Measurements from ENCODE around the gene VCL.

Gene VCL

GRCh38 chr10:74160013-74160412 lies 162.1 kb downstream of the VCL start:
- DNase-seq (ENCODE audit: low read depth): no peak
- TF ChIP-seq CTCF (IDR thresholded peaks at IDR 0.05; ENCODE audit: control insufficient read depth, insufficient read depth, low read depth, low read length, missing control alignments): no peak
- H3K4me3 ChIP-seq (ENCODE audit: control insufficient read depth, low read depth, low read length): no peak overlapping the region

- no peak overlapping the region for H3K4me3 ChIP-seq (ENCODE audit: control insufficient read depth, low read depth, low read length)
- no peak for DNase-seq (ENCODE audit: low read depth)
- TF ChIP-seq CTCF (IDR thresholded peaks at IDR 0.05; ENCODE audit: control insufficient read depth, insufficient read depth, low read depth, low read length, missing control alignments): no peak
Observed at GRCh38 chr10:74163319-74164068, 165.6 kb downstream of the VCL start.

DNA sequence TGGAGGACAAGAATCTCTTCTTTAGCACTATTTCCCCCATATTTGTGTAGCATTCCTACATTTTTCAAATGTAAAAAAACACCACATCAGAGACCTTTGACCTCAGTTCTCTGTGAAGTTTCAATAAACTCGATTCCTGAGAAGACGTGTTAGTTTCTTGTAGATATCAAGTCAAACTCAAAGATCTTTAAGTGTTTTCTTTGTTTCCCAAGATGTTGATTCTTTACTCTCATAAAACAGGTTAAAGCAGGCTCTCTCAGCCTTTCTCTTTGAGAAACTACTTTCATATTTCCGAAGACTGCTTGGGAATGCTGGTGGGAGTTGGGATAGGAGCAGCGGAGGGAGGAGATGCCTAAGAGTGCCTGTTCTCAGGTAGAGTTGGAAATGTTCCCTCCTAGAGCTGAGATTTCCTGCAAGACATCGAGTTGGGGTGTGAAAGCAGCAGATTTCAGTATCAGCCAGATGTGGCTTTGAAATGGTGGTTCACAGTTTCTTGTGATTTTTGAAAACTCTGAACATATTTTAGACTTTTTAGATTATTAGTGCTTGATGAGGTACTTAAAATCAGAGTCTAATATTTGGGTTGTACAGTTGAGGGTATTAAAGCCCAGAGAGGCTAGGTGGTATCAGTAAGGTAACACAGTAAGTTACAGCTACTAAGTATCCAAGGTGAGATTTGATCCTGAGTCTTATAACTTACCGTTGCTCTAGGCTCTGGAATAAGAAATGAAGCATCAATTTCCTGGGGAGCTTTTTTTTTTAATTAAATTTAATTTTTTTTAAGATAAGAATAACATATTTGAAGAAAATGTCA lies 167.0 kb downstream of the VCL start:
- no peak for DNase-seq (ENCODE audit: low read depth)
- no peak overlapping the region for H3K4me3 ChIP-seq (ENCODE audit: control insufficient read depth, low read depth, low read length)
- TF ChIP-seq CTCF (IDR thresholded peaks at IDR 0.05; ENCODE audit: control insufficient read depth, insufficient read depth, low read depth, low read length, missing control alignments): no peak

DNA sequence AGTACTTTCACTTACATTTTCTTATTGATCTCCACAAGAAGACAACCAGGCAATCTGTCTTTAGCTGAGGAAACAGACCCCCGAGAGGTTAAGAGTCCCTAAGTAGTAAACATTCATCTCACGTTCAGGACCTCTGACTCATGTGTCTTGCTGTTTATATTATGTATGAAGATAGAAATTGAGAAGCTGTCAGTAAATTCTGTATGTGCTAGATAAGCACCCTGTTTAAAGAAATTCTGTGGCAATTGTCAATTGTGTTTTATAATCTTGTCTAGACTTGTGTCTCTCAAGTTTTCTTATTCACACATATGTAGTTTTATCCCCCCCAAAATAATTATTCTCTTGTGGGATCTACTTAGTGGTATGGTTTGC lies 167.6 kb downstream of the VCL start:
- TF ChIP-seq CTCF (IDR thresholded peaks at IDR 0.05; ENCODE audit: control insufficient read depth, insufficient read depth, low read depth, low read length, missing control alignments): no peak
- DNase-seq (ENCODE audit: low read depth): no peak
- H3K4me3 ChIP-seq (ENCODE audit: control insufficient read depth, low read depth, low read length): no peak overlapping the region

GRCh38 chr10:74167443-74167842 lies 169.5 kb downstream of the VCL start:
- no peak for TF ChIP-seq CTCF (IDR thresholded peaks at IDR 0.05; ENCODE audit: control insufficient read depth, insufficient read depth, low read depth, low read length, missing control alignments)
- H3K4me3 ChIP-seq (ENCODE audit: control insufficient read depth, low read depth, low read length): no peak overlapping the region
- no peak for DNase-seq (ENCODE audit: low read depth)
